SK-N-SH treated with all-trans-retinoic acid at 6 μM for 48 hours (cell line): ENCODE data around the gene PRDM10.
"Not testable (repeated sequence)": the region's sequence is repeated elsewhere in the genome, so short reads cannot be mapped to it uniquely, and the experiment has no call there.

Experiments
- ATAC-seq: fragments of 200-7000 bp; cut with Tn5 transposase; 3 replicates; pipeline ENCODE4 v1.9.1; 2020; ENCODE audit warnings: mild to moderate bottlenecking, moderate library complexity
- ARNTL ChIP-seq: fragments of 450-650 bp; formaldehyde crosslinking; IDR thresholded peaks from 2 replicates; pipeline ENCODE4 v1.5.0; 2020; ENCODE audit warnings: low read depth, mild to moderate bottlenecking, moderate library complexity, borderline replicate concordance
- CSDC2 ChIP-seq: fragments of 250-450 bp; sonication (Bioruptor Pico); IDR thresholded peaks from 2 replicates; pipeline ENCODE4 v1.5.0; 2020; ENCODE audit warnings: mild to moderate bottlenecking, moderate library complexity
- ESRRG ChIP-seq: fragments of 250-450 bp; sonication (Bioruptor Pico); IDR thresholded peaks from 2 replicates; pipeline ENCODE4 v1.6.1; 2021; ENCODE audit warnings: mild to moderate bottlenecking
- GLIS3 ChIP-seq: fragments of 250-450 bp; sonication (Bioruptor Pico); IDR thresholded peaks from 2 replicates; pipeline ENCODE4 v1.5.0; 2020; ENCODE audit warnings: mild to moderate bottlenecking, moderate library complexity
- ISL1 ChIP-seq: fragments of 250-450 bp; sonication (Bioruptor Pico); IDR thresholded peaks from 2 replicates; pipeline ENCODE4 v2.1.2; 2022; ENCODE audit warnings: mild to moderate bottlenecking, moderate library complexity
- OSR1 ChIP-seq: fragments of 250-450 bp; sonication (Bioruptor Pico); IDR thresholded peaks from 2 replicates; pipeline ENCODE4 v1.8.0; 2022; ENCODE audit warnings: moderate library complexity, mild to moderate bottlenecking, inconsistent platforms
- PPARA ChIP-seq: fragments of 250-450 bp; sonication (Bioruptor Pico); IDR thresholded peaks from 2 replicates; pipeline ENCODE4 v1.5.0; 2020; ENCODE audit warnings: mild to moderate bottlenecking, borderline replicate concordance
- RARB ChIP-seq: fragments of 250-450 bp; sonication (Bioruptor Pico); IDR thresholded peaks from 2 replicates; pipeline ENCODE4 v1.8.0; 2021; ENCODE audit warnings: mild to moderate bottlenecking, moderate library complexity
- SNAI2 ChIP-seq: fragments of 250-450 bp; sonication (Bioruptor Pico); IDR thresholded peaks from 2 replicates; pipeline ENCODE4 v1.5.0; 2020; ENCODE audit warnings: mild to moderate bottlenecking, moderate library complexity
- TOX ChIP-seq: fragments of 250-450 bp; sonication (Bioruptor Pico); IDR thresholded peaks from 2 replicates; pipeline ENCODE4 v1.8.0; 2021; ENCODE audit warnings: mild to moderate bottlenecking, moderate library complexity, borderline replicate concordance
- ZC3H10 ChIP-seq: fragments of 250-450 bp; sonication (Bioruptor Pico); IDR thresholded peaks from 2 replicates; pipeline ENCODE4 v1.5.1; 2021; ENCODE audit warnings: mild to moderate bottlenecking, moderate library complexity
- ZFP3 ChIP-seq: fragments of 250-450 bp; sonication (Bioruptor Pico); IDR thresholded peaks from 2 replicates; pipeline ENCODE4 v1.5.0; 2020; ENCODE audit warnings: mild to moderate bottlenecking, moderate library complexity
- ZFP30 ChIP-seq: fragments of 450-650 bp; formaldehyde crosslinking; IDR thresholded peaks from 2 replicates; pipeline ENCODE4 v1.5.0; 2022; ENCODE audit warnings: mild to moderate bottlenecking, moderate library complexity
- ZNF70 ChIP-seq: fragments of 450-650 bp; formaldehyde crosslinking; IDR thresholded peaks from 2 replicates; pipeline ENCODE4 v1.5.0; 2020; ENCODE audit warnings: mild to moderate bottlenecking, moderate library complexity
- ZNF8 ChIP-seq: fragments of 450-650 bp; formaldehyde crosslinking; IDR thresholded peaks from 2 replicates; pipeline ENCODE4 v1.5.0; 2020; ENCODE audit warnings: mild to moderate bottlenecking, moderate library complexity
- TF ChIP-seq, protein P1 (sequence below): fragments of 250-450 bp; sonication (Bioruptor Pico); IDR thresholded peaks from 2 replicates; pipeline ENCODE4 v1.5.0; 2020; ENCODE audit warnings: mild to moderate bottlenecking, moderate library complexity
- TF ChIP-seq, protein P2 (sequence below): fragments of 250-450 bp; sonication (Bioruptor Pico); IDR thresholded peaks from 2 replicates; pipeline ENCODE4 v1.5.1; 2020; ENCODE audit warnings: low read depth, mild to moderate bottlenecking, moderate library complexity
- TF ChIP-seq, protein P3 (sequence below): fragments of 250-450 bp; sonication (Bioruptor Pico); IDR thresholded peaks from 2 replicates; pipeline ENCODE4 v1.8.0; 2020; ENCODE audit warnings: mild to moderate bottlenecking, moderate library complexity, borderline replicate concordance
- TF ChIP-seq, protein P4 (sequence below): fragments of 250-450 bp; sonication (Bioruptor Pico); IDR thresholded peaks from 2 replicates; pipeline ENCODE4 v1.8.0; 2021; ENCODE audit warnings: low read depth, mild to moderate bottlenecking, moderate library complexity, borderline replicate concordance

The PRDM10 gene

DNA sequence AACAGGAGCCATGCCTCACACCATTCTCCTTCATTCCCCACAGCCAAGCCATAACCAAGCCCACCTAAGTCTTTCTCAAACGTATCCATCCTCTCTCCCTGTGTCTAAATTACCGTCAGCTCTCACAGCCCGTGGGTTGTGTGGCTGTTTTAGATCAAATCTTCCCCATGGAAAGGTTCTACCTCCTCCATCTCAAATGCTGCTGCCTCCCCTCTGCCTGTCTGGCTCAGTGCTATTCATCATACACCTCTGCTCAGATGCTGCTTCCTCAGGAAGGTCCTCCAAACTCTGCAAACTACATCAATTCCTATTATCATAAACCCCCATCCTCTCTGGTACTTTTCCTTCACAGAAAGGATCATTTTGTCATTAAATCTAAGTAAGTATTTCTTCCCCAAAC is 122.3 kb downstream of the PRDM10 start (continued):
- TF ChIP-seq, protein P1, sequence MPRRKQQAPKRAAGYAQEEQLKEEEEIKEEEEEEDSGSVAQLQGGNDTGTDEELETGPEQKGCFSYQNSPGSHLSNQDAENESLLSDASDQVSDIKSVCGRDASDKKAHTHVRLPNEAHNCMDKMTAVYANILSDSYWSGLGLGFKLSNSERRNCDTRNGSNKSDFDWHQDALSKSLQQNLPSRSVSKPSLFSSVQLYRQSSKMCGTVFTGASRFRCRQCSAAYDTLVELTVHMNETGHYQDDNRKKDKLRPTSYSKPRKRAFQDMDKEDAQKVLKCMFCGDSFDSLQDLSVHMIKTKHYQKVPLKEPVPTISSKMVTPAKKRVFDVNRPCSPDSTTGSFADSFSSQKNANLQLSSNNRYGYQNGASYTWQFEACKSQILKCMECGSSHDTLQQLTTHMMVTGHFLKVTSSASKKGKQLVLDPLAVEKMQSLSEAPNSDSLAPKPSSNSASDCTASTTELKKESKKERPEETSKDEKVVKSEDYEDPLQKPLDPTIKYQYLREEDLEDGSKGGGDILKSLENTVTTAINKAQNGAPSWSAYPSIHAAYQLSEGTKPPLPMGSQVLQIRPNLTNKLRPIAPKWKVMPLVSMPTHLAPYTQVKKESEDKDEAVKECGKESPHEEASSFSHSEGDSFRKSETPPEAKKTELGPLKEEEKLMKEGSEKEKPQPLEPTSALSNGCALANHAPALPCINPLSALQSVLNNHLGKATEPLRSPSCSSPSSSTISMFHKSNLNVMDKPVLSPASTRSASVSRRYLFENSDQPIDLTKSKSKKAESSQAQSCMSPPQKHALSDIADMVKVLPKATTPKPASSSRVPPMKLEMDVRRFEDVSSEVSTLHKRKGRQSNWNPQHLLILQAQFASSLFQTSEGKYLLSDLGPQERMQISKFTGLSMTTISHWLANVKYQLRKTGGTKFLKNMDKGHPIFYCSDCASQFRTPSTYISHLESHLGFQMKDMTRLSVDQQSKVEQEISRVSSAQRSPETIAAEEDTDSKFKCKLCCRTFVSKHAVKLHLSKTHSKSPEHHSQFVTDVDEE (CRISPR knock-in tag), result no peak

DNA sequence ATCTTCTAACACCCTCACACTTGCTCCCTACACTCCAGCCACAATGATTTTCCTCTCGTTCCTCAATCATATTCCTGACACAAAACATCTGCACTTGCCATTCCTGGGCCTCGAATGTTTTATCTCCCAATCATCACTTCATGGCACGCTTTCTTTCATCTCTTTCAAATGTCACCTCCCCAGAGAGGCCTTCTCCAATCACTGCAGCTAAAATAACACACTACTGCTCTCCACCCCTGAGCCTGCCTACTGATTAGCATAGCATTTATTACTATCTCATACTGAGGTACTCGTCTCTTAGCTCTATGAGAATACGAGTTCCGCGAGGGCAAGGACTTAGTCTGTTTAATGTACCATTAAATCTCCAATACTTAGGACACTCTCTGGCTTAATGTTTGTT is 130.7 kb downstream of the PRDM10 start:
- no peak for ATAC-seq
- no peak for TF ChIP-seq ZNF8 (CRISPR knock-in tag)
- TF ChIP-seq RARB (CRISPR knock-in tag), result no peak
- no peak for TF ChIP-seq CSDC2

DNA sequence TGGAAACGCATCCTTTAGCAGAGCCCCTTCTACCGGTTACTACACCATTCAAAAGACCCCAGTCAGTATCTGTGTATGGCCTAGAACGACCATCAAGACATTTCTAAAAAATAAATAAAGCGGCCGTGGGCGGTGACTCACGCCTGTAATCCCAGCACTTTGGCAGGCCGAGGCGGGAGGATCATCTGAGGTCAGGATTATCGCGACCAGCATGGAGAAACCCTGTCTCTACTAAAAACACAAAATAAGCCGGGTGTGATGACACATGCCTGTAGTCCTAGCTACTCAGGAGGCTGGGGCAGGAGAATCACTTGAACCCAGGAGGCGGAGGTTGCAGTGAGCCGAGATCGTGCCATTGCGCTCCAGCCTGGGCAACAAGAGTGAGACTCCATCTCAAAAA is 134.0 kb downstream of the PRDM10 start:
- not testable (repeated sequence) for ATAC-seq

DNA sequence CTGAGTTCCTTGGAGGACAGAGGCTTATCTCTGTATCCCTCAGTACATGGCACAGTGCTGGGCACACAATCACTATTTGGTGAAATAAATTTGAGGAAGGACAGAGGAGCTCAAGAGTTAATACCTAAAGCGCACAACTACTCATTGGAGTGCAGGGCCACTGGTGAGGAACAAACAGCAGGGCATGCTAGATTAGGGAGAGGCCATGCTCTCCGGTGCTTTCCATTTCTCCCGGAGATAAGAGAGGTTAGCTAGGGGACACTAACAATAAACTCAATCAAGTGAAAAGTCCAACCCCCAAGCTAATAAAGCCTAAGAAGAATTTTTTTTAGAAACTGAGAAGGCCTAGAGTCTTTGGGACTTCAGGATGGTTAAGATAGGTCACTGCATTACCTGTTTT is 136.3 kb downstream of the PRDM10 start:
- no peak for ATAC-seq

More for the DNA sequence above, 136.3 kb downstream of the PRDM10 start:
- TF ChIP-seq, protein P2, sequence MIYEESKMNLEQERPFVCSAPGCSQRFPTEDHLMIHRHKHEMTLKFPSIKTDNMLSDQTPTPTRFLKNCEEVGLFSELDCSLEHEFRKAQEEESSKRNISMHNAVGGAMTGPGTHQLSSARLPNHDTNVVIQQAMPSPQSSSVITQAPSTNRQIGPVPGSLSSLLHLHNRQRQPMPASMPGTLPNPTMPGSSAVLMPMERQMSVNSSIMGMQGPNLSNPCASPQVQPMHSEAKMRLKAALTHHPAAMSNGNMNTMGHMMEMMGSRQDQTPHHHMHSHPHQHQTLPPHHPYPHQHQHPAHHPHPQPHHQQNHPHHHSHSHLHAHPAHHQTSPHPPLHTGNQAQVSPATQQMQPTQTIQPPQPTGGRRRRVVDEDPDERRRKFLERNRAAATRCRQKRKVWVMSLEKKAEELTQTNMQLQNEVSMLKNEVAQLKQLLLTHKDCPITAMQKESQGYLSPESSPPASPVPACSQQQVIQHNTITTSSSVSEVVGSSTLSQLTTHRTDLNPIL (CRISPR knock-in tag), result no peak
- TF ChIP-seq ZFP30 (CRISPR knock-in tag), result no peak
- TF ChIP-seq ARNTL (CRISPR knock-in tag), result no peak
- TF ChIP-seq ZFP3 (CRISPR knock-in tag), result no peak
- no peak for TF ChIP-seq GLIS3
- TF ChIP-seq PPARA (CRISPR knock-in tag), result no peak
- TF ChIP-seq OSR1, result no peak
- TF ChIP-seq, protein P3, sequence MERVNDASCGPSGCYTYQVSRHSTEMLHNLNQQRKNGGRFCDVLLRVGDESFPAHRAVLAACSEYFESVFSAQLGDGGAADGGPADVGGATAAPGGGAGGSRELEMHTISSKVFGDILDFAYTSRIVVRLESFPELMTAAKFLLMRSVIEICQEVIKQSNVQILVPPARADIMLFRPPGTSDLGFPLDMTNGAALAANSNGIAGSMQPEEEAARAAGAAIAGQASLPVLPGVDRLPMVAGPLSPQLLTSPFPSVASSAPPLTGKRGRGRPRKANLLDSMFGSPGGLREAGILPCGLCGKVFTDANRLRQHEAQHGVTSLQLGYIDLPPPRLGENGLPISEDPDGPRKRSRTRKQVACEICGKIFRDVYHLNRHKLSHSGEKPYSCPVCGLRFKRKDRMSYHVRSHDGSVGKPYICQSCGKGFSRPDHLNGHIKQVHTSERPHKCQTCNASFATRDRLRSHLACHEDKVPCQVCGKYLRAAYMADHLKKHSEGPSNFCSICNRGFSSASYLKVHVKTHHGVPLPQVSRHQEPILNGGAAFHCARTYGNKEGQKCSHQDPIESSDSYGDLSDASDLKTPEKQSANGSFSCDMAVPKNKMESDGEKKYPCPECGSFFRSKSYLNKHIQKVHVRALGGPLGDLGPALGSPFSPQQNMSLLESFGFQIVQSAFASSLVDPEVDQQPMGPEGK (CRISPR knock-in tag), result no peak
- TF ChIP-seq, protein P1 (CRISPR knock-in tag), result no peak
- no peak for TF ChIP-seq ISL1 (CRISPR knock-in tag)
- no peak for TF ChIP-seq TOX (CRISPR knock-in tag)
- TF ChIP-seq ESRRG (CRISPR knock-in tag), result no peak
- TF ChIP-seq RARB (CRISPR knock-in tag), result no peak
- no peak for TF ChIP-seq CSDC2
- no peak for TF ChIP-seq ZNF70 (CRISPR knock-in tag)
- TF ChIP-seq ZC3H10, result no peak
- TF ChIP-seq, protein P4, sequence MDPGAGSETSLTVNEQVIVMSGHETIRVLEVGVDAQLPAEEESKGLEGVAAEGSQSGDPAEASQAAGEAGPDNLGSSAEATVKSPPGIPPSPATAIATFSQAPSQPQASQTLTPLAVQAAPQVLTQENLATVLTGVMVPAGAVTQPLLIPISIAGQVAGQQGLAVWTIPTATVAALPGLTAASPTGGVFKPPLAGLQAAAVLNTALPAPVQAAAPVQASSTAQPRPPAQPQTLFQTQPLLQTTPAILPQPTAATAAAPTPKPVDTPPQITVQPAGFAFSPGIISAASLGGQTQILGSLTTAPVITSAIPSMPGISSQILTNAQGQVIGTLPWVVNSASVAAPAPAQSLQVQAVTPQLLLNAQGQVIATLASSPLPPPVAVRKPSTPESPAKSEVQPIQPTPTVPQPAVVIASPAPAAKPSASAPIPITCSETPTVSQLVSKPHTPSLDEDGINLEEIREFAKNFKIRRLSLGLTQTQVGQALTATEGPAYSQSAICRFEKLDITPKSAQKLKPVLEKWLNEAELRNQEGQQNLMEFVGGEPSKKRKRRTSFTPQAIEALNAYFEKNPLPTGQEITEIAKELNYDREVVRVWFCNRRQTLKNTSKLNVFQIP (CRISPR knock-in tag), result no peak
- no peak for TF ChIP-seq SNAI2 (CRISPR knock-in tag)
- no peak for TF ChIP-seq ZNF8 (CRISPR knock-in tag)
